SK-N-MC (cell line): ENCODE measurements around the gene SERPINA5.

Source experiments
- EZH2 ChIP-seq: fragments of 200-600 bp; sonication (generic); IDR thresholded peaks from one replicate; pipeline ENCODE4 v1.6.1; 2017; ENCODE audit warnings: antibody characterized with exemption
- FOXP2 ChIP-seq: optimal IDR thresholded peaks from 2 replicates; pipeline ENCODE3; 2011; ENCODE audit warnings: mild to moderate bottlenecking, moderate library complexity; ENCODE audit not compliant: insufficient read depth; ENCODE audit errors: extremely low read length, control extremely low read depth
- POLR2AphosphoS5 ChIP-seq: IDR thresholded peaks from 2 replicates; pipeline ENCODE4 v1.6.1; 2012; ENCODE audit warnings: mild to moderate bottlenecking, low read depth, low read length, borderline replicate concordance

- TF ChIP-seq POLR2AphosphoS5, result no peak
- no peak for TF ChIP-seq EZH2
- TF ChIP-seq FOXP2, result no peak
These were observed 33.6 kb downstream of the SERPINA5 start for GRCh38 chr14:94614802-94615201.
